Measurements from ENCODE around the gene FSTL5. TPM values are rescaled to one million over a fixed set of nuclear protein-coding genes. Genes with fewer than 3 reads are reported as not detected.

Gene FSTL5
- total RNA-seq, 1 experiment from 2014 or later, result not detected

DNA sequence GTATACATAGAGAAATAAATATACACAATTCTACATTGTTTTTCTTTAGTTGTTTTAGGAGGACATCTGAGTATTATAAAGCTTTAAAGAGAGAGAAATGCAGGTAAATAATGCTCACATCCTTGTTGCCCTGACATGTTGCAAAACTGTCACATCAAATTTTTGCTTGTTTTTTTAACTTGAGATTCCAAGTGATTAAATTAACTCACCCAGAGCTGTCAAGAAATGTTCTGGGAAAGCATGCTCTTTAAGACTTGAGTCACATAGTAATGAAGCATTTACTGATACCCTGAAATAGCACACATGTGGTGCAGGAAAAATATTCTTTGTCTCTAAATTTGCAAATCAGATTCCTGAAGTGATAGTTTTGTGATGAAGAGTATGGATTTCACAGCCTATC, 665.6 kb downstream of the FSTL5 start:
- DNase-seq, result no peak
- no peak overlapping the region for H3K14ac ChIP-seq (ENCODE audit: insufficient read depth, low read length)
- no peaks in the 10 kb centered on the region for H3K23me2 ChIP-seq (ENCODE audit: insufficient read length, low read depth, low read length, poor library complexity, severe bottlenecking)
- no peak overlapping the region for H3K4me2 ChIP-seq (ENCODE audit: insufficient read depth, insufficient read length, low read length)
- H2BK120ac ChIP-seq (ENCODE audit: low read depth, low read length, poor library complexity, severe bottlenecking), result no peak overlapping the region
- H4K8ac ChIP-seq (replicated peaks; ENCODE audit: insufficient read length, low read depth, low read length), result no peak overlapping the region
- H3K9me3 ChIP-seq (ENCODE audit: control insufficient read depth, low read depth, low read length), result no peaks in the 10 kb centered on the region
- no peak overlapping the region for H3K27ac ChIP-seq (ENCODE audit: insufficient read length, low read depth, low read length)
- no peak overlapping the region for H2BK12ac ChIP-seq (ENCODE audit: insufficient read length, low read depth, low read length)
- H3T11ph ChIP-seq (ENCODE audit: low read length), result no peak overlapping the region
- H2BK15ac ChIP-seq (ENCODE audit: low read depth, low read length), result no peak overlapping the region
- H3K4ac ChIP-seq (ENCODE audit: low read depth, low read length), result no peak overlapping the region
- Mint-ChIP-seq H3K4me3 (no peak overlapping the region), H3K36me3 (ENCODE audit: insufficient read depth in 1 of 3, low read depth in 3 of 3) (no peaks in the 10 kb centered on the region), H3K27me3 (ENCODE audit: low read depth) (no peaks in the 10 kb centered on the region), H3K9me3 (no peaks in the 10 kb centered on the region; a peak in 1 of 5 replicates), H3K4me1 (no peaks in the 10 kb centered on the region; a peak in 1 of 4 replicates), H3K27ac (no peak overlapping the region)
- H3K56ac ChIP-seq (ENCODE audit: insufficient read length, low read depth, low read length), result no peak overlapping the region
- TF ChIP-seq, protein P1, sequence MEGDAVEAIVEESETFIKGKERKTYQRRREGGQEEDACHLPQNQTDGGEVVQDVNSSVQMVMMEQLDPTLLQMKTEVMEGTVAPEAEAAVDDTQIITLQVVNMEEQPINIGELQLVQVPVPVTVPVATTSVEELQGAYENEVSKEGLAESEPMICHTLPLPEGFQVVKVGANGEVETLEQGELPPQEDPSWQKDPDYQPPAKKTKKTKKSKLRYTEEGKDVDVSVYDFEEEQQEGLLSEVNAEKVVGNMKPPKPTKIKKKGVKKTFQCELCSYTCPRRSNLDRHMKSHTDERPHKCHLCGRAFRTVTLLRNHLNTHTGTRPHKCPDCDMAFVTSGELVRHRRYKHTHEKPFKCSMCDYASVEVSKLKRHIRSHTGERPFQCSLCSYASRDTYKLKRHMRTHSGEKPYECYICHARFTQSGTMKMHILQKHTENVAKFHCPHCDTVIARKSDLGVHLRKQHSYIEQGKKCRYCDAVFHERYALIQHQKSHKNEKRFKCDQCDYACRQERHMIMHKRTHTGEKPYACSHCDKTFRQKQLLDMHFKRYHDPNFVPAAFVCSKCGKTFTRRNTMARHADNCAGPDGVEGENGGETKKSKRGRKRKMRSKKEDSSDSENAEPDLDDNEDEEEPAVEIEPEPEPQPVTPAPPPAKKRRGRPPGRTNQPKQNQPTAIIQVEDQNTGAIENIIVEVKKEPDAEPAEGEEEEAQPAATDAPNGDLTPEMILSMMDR (conservative IDR thresholded peaks at IDR 0.05), result no peak
- H3K79me2 ChIP-seq (ENCODE audit: insufficient read depth, low read length), result no peaks in the 10 kb centered on the region
- no peak overlapping the region for H2AK5ac ChIP-seq (ENCODE audit: insufficient read length, low read length)
- H2BK20ac ChIP-seq (ENCODE audit: low read depth, low read length, poor library complexity, severe bottlenecking), result no peak overlapping the region
- no peaks in the 10 kb centered on the region for H3K27me3 ChIP-seq (ENCODE audit: insufficient read depth, low read length)
- H2BK5ac ChIP-seq (ENCODE audit: insufficient read length, low read length), result no peak overlapping the region
- no peak overlapping the region for H3K18ac ChIP-seq (ENCODE audit: insufficient read length, low read depth, low read length)
- H3K79me1 ChIP-seq (ENCODE audit: insufficient read depth, low read depth, low read length, poor library complexity, severe bottlenecking), result no peaks in the 10 kb centered on the region
- no peak overlapping the region for H3K9ac ChIP-seq (ENCODE audit: extremely low read depth, insufficient read length, low read length)
- H4K20me1 ChIP-seq (ENCODE audit: control insufficient read depth, insufficient read depth, insufficient read length), result no peaks in the 10 kb centered on the region
- no peak overlapping the region for H3K23ac ChIP-seq (ENCODE audit: insufficient read length, low read depth, low read length)
- no peak overlapping the region for H2AFZ ChIP-seq (ENCODE audit: low read length)
- no peaks in the 10 kb centered on the region for H3K4me1 ChIP-seq (ENCODE audit: insufficient read depth, low read length)
- H4K91ac ChIP-seq (ENCODE audit: insufficient read length, low read depth, low read length), result no peak overlapping the region
- no peak overlapping the region for H4K5ac ChIP-seq (ENCODE audit: insufficient read length, low read depth, low read length)

Data from H9 (cell line).